K562 (cell line): ENCODE data around the gene PLAAT5. TPM values are rescaled to one million over a fixed set of nuclear protein-coding genes. Genes with fewer than 3 reads are reported as not detected.

ENCODE experiments used
- ARNT ChIP-seq, 2 experiments: fragments of 450-650 bp; IDR thresholded peaks; 2 replicates each; pipeline ENCODE4 v1.6.1; 2016; ENCODE audit warnings: mild to moderate bottlenecking in 1 of 2
- BMI1 ChIP-seq: fragments of 150-350 bp; IDR thresholded peaks from 2 replicates; pipeline ENCODE4 v1.6.1; 2014; ENCODE audit warnings: low read length
- EHMT2 ChIP-seq: fragments of 450-650 bp; IDR thresholded peaks from 2 replicates; pipeline ENCODE4 v1.6.1; 2018; ENCODE audit warnings: antibody characterized with exemption
- HDGF ChIP-seq: fragments of 450-650 bp; IDR thresholded peaks from 2 replicates; pipeline ENCODE4 v1.6.1; 2016
- NFE2 ChIP-seq: IDR thresholded peaks from 2 replicates; pipeline ENCODE4 v1.6.1; 2014; ENCODE audit warnings: antibody characterized with exemption, low read depth
- RBM39 ChIP-seq: fragments of 200-400 bp; formaldehyde crosslinking; optimal IDR thresholded peaks from 2 replicates; pipeline ENCODE3; 2018; ENCODE audit warnings: low read depth, low read length
- SMC3 ChIP-seq: conservative IDR thresholded peaks from 2 replicates; pipeline ENCODE4 v1.6.1; 2011; ENCODE audit warnings: low read depth, low read length, improper control_type of control experiment; ENCODE audit not compliant: insufficient read depth
- STAG1 ChIP-seq: sonication (generic); formaldehyde crosslinking; IDR thresholded peaks from 2 replicates; pipeline ENCODE4 v1.5.0; 2020; ENCODE audit warnings: missing genetic modification reagents, borderline replicate concordance
- TEAD4 ChIP-seq, 2 experiments: sonication (generic) in 1 of 2; formaldehyde crosslinking in 1 of 2; IDR thresholded peaks; 2 replicates each; pipeline versions ENCODE4 v1.6.1 to v1.8.0; 2012 to 2022; ENCODE audit warnings: borderline replicate concordance in 1 of 2, inconsistent platforms in 1 of 2, low read length in 1 of 2, mild to moderate bottlenecking in 1 of 2, missing genetic modification reagents in 1 of 2
- polyA plus RNA-seq, 8 experiments: library from polyadenylated mRNA; depleted of rRNA in 4 of 8; stranded (reverse) in 5 of 8; unstranded in 3 of 8; fragments of >200 nt; fragmentation: Nextera tagmentation in 2 of 8; fragmentation: Illumina TruSeq in 1 of 8; extraction: Ambion mirVana in 2 of 8; extraction: Trizol in 1 of 8; gene quantifications; 2 replicates each; pipeline versions ENCODE4 v1.2.1 to v1.2.3, GENCODE V29; 2011 to 2014; ENCODE audit warnings: inconsistent platforms in 1 of 8, missing spikeins in 1 of 8
- total RNA-seq, 7 experiments: library from RNA; depleted of rRNA in 6 of 7; stranded (reverse); fragments of >200 nt in 6 of 7; fragmentation: Illumina TruSeq in 2 of 7; extraction: Trizol in 2 of 7; gene quantifications; 2 replicates each; pipeline versions ENCODE4 v1.2.1 to v1.2.3, GENCODE V29; 2011 to 2021; ENCODE audit warnings: low replicate concordance in 1 of 7
- TF ChIP-seq, protein P1 (sequence below), 3 experiments: IDR thresholded peaks in 2 of 3; conservative IDR thresholded peaks in 1 of 3; 2 replicates each; pipeline ENCODE4 v1.5.1; 2011 to 2012; ENCODE audit warnings: low read length in 3 of 3, mild to moderate bottlenecking in 3 of 3, control low read depth in 2 of 3, improper control_type of control experiment in 1 of 3, inconsistent platforms in 1 of 3, low read depth in 1 of 3, mixed read lengths in 1 of 3, moderate library complexity in 1 of 3; ENCODE audit not compliant: insufficient read depth in 2 of 3
- TF ChIP-seq, protein P2 (sequence below): fragments of 450-650 bp; IDR thresholded peaks from 2 replicates; pipeline ENCODE4 v1.7.1; 2018; ENCODE audit warnings: mild to moderate bottlenecking, low read depth; ENCODE audit not compliant: partially characterized antibody
- TF ChIP-seq, protein P3 (sequence below), 2 experiments: fragments of 450-650 bp; IDR thresholded peaks; 2 replicates each; pipeline ENCODE4 v1.6.1; 2018; ENCODE audit warnings: mild to moderate bottlenecking in 2 of 2, low read depth in 1 of 2; ENCODE audit not compliant: partially characterized antibody in 2 of 2

The PLAAT5 gene
- total and polyA plus RNA-seq, 9 of the 15 experiments (the other 6 are each of a cell fraction or from before 2014, with no cell fraction given) = not detected

DNA sequence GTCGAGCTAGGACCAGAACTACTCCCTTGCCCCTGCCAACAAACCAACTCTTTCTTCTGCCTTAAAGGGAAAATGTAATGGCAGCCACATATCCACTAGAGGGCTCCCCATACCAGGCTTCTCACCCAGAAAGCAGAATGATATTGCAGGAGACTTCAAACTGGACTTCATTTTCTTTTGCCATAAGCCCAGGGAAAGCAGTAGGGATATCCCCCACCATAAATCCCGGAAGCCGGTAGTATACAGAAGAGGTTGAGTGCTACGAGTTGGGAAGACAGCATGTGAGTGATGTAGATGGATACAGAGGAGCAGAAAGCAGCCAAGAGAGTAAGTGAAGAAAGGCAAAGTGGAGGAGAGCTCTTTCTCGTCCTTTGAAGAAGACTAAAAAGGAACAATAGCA, 12.1 kb downstream of the PLAAT5 start (continued):
- TF ChIP-seq, protein P1, sequence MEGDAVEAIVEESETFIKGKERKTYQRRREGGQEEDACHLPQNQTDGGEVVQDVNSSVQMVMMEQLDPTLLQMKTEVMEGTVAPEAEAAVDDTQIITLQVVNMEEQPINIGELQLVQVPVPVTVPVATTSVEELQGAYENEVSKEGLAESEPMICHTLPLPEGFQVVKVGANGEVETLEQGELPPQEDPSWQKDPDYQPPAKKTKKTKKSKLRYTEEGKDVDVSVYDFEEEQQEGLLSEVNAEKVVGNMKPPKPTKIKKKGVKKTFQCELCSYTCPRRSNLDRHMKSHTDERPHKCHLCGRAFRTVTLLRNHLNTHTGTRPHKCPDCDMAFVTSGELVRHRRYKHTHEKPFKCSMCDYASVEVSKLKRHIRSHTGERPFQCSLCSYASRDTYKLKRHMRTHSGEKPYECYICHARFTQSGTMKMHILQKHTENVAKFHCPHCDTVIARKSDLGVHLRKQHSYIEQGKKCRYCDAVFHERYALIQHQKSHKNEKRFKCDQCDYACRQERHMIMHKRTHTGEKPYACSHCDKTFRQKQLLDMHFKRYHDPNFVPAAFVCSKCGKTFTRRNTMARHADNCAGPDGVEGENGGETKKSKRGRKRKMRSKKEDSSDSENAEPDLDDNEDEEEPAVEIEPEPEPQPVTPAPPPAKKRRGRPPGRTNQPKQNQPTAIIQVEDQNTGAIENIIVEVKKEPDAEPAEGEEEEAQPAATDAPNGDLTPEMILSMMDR (IDR thresholded peaks at IDR 0.05 in 2 of 3, conservative IDR thresholded peaks at IDR 0.05 in 1 of 3; ENCODE audit: insufficient read depth in 2 of 3, low read depth in 1 of 3, low read length in 3 of 3) = peak; percentile 85 to 95 (median 86)
- TF ChIP-seq, protein P2, sequence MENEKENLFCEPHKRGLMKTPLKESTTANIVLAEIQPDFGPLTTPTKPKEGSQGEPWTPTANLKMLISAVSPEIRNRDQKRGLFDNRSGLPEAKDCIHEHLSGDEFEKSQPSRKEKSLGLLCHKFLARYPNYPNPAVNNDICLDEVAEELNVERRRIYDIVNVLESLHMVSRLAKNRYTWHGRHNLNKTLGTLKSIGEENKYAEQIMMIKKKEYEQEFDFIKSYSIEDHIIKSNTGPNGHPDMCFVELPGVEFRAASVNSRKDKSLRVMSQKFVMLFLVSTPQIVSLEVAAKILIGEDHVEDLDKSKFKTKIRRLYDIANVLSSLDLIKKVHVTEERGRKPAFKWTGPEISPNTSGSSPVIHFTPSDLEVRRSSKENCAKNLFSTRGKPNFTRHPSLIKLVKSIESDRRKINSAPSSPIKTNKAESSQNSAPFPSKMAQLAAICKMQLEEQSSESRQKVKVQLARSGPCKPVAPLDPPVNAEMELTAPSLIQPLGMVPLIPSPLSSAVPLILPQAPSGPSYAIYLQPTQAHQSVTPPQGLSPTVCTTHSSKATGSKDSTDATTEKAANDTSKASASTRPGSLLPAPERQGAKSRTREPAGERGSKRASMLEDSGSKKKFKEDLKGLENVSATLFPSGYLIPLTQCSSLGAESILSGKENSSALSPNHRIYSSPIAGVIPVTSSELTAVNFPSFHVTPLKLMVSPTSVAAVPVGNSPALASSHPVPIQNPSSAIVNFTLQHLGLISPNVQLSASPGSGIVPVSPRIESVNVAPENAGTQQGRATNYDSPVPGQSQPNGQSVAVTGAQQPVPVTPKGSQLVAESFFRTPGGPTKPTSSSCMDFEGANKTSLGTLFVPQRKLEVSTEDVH = peak; percentile 60
- TF ChIP-seq RBM39 (peak; percentile 55), TEAD4 (IDR thresholded peaks at IDR 0.05; ENCODE audit: low read length) (peak; percentile 37; the same call in 1 of the 2 replicates), TEAD4 (CRISPR knock-in tag; IDR thresholded peaks at IDR 0.05; ENCODE audit: borderline replicate concordance) (no peak), EHMT2 (peak; percentile 60), HDGF (peak; percentile 79; the same call in 1 of the 2 replicates), BMI1 (no peak), NFE2 (0 out of 2 replicates have a peak, but pooled peaks have one; percentile 12), SMC3 (peak; percentile 94), ARNT (IDR thresholded peaks at IDR 0.05) (peak in 1 of 2 experiments; percentile 55; a peak in 1 of 4 replicates), STAG1 (CRISPR knock-in tag) (peak; percentile 67; the same call in 1 of the 2 replicates)
- TF ChIP-seq, protein P3, sequence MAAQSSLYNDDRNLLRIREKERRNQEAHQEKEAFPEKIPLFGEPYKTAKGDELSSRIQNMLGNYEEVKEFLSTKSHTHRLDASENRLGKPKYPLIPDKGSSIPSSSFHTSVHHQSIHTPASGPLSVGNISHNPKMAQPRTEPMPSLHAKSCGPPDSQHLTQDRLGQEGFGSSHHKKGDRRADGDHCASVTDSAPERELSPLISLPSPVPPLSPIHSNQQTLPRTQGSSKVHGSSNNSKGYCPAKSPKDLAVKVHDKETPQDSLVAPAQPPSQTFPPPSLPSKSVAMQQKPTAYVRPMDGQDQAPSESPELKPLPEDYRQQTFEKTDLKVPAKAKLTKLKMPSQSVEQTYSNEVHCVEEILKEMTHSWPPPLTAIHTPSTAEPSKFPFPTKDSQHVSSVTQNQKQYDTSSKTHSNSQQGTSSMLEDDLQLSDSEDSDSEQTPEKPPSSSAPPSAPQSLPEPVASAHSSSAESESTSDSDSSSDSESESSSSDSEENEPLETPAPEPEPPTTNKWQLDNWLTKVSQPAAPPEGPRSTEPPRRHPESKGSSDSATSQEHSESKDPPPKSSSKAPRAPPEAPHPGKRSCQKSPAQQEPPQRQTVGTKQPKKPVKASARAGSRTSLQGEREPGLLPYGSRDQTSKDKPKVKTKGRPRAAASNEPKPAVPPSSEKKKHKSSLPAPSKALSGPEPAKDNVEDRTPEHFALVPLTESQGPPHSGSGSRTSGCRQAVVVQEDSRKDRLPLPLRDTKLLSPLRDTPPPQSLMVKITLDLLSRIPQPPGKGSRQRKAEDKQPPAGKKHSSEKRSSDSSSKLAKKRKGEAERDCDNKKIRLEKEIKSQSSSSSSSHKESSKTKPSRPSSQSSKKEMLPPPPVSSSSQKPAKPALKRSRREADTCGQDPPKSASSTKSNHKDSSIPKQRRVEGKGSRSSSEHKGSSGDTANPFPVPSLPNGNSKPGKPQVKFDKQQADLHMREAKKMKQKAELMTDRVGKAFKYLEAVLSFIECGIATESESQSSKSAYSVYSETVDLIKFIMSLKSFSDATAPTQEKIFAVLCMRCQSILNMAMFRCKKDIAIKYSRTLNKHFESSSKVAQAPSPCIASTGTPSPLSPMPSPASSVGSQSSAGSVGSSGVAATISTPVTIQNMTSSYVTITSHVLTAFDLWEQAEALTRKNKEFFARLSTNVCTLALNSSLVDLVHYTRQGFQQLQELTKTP (IDR thresholded peaks at IDR 0.05; ENCODE audit: low read depth in 1 of 2, partially characterized antibody in 2 of 2) = peak in 1 of 2 experiments; percentile 27
